Glomerular endothelial cell (primary cell): Measurements from ENCODE around the gene ITGB5. TPM values are rescaled to one million over a fixed set of nuclear protein-coding genes. Genes with fewer than 3 reads are reported as not detected.
A peak's percentile ranks its signal among the peaks of the same experiment; 100 is the strongest.

Source experiments
- DNase-seq: peaks from one replicate; pipeline ENCODE4 v3.0.0-alpha.2; 2011; ENCODE audit warnings: low read depth, low spot score; ENCODE audit errors: extremely low read depth
- total RNA-seq: library from RNA; depleted of rRNA; stranded (reverse); fragments of >200 nt; gene quantifications from 2 replicates; pipeline ENCODE4 v1.2.3, GENCODE V29; 2015

Gene ITGB5
- total RNA-seq, 1 donor from 2014 or later = 174 TPM

DNA sequence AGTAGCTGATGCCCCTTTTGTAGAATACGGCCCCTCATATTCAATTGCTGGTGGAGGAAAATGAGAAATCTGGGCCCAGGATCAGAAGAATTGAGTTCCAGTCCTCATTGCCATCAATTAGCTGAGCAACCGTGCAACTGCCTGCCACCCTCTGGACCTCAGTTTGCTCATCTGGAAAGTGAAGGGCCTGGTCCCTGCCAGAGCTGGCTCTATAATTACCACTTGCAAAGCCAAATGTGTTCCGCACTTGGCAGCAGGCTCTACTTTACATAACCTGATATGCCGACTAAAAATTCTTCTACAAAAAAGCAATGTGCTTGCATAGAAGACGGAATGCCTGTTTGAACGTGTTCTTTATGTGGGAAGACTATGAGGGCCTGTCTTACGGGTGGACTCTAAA is 8.6 kb upstream of the ITGB5 start:
- no peak for DNase-seq

DNA sequence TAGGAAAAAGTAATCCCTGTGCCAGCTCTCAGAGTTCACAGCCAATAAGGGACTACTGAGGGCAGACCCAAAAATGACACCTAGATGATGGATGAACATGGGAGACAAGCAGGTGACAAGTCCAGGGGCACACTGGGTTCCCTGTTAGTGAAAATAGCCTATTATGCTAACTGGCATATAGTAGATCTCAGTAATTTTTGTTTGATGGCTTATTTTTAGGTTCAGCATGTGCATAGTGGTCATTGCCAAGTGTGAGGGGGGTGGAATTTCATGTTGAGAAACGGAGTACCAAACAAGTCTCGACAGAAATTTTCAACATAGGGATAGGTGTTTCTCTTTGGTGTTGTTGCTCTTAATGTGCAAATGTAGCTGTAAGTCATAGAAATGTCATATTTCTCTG is 6.4 kb upstream of the ITGB5 start:
- DNase-seq = no peak

DNA sequence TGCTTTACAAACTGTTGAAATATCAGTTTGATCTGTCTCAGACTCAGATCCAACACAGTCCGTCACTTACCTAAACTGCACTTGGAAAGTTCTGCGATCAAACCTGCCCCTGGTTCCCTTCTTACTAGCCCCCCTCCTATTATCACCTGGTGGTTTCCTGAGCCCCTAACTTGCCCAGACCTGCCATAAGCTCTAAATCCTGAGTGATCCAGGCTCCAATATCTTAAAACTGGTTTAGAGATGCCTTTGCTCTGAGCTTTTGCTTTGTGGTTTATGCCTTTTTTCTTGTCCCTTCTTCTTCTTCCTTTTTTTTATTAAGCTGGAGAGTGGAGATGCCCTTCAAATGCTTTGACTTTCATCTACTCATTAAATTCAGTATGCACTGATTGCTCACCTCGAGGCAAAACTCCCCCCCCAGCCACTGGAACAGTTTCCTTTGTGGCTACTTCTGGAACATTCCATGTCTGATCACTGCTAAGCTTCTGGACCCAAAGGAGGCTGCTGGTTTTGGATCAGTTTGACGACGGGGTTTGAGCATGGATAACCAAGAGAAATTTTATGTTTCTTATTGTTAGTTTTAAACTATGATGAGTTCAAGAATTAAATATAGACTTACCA is 3.5 kb upstream of the ITGB5 start:
- DNase-seq = no peak

GRCh38 chr3:124888482-124889441 is 1.6 kb upstream of the ITGB5 start:
- no peak for DNase-seq

DNA sequence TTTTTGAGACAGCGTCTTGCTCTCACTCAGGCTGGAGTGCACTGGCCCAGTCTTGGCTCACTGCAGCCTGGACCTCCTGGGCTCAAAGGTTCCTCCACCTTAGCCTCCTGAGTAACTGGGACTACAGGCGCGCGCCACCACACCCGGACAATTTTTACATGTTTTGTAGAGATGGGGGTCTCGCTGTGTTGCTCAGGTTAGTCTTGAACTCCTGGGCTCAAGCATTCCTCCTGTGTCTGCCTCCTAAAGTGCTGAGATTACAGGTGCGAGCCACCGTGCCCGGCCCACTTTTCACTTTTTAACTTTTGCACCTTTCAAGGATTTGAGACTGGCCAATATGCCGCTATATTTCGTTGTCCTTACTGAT is 750 bp upstream of the ITGB5 start:
- DNase-seq = no peak

- DNase-seq = no peak
Measured at GRCh38 chr3:124886168-124887056, 753 bp downstream of the ITGB5 start.

GRCh38 chr3:124885466-124886167 is 1.5 kb downstream of the ITGB5 start:
- no peak for DNase-seq

- DNase-seq = no peak
Measured at GRCh38 chr3:124884474-124885101, 2.6 kb downstream of the ITGB5 start.

- no peak for DNase-seq
Measured at GRCh38 chr3:124883766-124884473, 3.2 kb downstream of the ITGB5 start.

- no peak for DNase-seq
Measured at GRCh38 chr3:124882816-124883747, 4.1 kb downstream of the ITGB5 start.

- no peak for DNase-seq
Measured at GRCh38 chr3:124881976-124882697, 5.0 kb downstream of the ITGB5 start.

DNA sequence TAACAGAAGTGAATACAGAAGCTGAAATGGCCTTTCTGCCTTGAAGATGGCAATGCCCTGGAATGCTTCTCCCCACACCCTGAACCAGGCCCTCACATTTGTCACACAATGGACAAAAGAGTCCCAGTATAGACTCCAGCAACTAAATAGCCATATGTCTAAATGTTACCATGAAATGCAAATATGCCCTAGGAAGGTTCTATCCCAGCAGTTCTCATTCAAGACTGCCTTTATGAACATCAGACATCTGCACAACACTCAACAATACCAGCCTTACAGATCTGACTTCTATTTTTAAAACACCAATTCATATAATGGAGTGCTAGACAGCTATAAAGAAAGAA is 7.9 kb downstream of the ITGB5 start:
- DNase-seq = no peak

DNA sequence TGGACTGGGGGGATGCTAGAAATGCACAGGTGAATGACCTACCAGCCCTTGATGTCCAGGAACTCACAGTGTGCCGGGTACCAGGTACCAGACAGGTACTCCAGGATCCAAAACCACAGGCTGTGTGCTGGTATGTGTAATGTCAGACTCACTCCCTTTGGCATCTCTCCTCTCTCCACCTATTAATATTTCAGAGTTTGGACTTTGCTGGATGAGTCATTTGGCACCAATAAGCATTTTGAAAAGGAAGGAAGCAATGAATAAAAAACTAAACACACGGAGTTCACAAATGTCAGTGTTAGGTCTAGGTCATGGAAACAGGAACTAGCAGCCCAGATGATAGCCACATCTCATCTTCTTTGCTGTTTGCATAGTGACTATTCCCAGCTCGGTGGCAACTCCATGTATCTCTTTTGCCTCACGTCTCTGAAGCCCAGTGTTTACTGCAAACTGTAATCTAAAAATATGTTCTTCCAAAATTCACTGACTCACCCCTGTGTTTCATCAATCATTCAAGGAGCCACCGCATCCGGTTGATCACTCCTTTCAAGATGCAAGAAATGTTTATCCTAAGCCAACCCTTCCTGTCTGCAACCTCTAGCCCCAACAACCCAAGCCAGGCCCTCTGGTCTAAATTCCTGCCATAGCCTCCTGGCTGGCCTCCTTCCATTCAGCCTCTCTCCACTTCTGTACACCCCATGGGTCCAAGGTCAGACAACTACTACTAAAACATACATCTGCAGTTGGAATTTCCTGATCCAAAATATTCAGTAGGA is 8.4 kb downstream of the ITGB5 start:
- peak; percentile 82 for DNase-seq

DNA sequence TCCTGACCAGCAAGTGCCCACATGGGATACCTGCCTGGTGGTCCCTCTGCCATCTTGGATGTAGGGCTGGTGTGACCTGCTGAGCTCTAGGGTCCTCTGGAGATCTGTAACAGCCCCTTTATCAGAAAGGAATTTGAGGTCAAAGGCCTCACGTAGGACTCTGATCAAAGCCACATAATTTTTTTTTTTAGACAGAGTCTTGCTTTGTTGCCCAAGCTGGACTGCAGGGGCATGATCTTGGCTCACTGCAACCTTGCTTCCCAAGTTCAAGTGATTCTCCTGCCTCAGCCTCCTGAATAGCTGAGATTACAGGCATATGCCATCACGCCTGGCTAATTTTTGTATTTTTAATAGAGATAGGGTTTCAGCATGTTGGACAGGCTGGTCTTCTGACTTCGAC is 9.5 kb downstream of the ITGB5 start:
- no peak for DNase-seq

DNA sequence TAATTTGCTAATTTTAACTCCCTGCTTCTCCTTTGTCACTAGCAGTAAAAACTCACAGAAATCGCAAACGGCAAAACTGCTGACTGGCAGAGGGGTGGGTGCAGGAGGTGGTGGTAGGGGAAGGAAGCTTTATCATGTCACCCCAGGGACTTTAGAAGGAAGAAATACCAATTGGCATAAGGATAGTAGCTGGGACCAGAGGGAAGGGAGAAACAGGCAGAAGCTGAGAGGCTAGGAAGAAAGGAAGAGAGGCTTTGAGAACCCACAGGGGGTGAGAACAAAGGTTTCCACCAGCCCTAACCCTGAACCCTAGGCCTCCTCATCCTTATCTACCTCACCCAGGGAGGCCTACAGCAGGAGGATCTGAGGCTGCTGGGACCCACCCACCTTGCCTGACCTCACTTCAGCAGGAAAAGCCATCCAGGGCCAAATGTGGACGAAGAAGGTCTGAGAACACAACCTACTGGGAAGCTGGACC is 10.7 kb downstream of the ITGB5 start:
- no peak for DNase-seq

DNA sequence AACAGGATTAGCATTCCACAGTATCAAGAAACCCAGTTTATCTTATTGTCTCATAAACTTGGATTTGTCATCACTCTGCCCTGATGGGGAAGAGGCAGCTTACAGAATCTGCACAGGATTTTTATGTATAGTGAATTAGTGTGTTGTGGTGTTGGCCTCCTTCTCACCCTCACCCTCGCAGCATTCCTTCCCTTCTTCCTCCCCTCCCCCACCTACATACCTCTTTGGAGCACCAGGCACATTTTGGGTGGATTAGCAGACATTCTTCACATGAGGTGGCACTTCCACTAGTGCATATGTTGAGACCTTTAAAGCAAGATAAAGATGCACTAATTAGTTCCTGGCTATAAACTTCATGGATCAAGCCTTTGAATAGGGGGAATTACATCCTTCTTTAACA is 13.9 kb downstream of the ITGB5 start:
- no peak for DNase-seq

- DNase-seq = no peak
Measured at GRCh38 chr3:124867511-124867910, 19.7 kb downstream of the ITGB5 start.
